ENCODE measurements around the gene HCN3.

DNA sequence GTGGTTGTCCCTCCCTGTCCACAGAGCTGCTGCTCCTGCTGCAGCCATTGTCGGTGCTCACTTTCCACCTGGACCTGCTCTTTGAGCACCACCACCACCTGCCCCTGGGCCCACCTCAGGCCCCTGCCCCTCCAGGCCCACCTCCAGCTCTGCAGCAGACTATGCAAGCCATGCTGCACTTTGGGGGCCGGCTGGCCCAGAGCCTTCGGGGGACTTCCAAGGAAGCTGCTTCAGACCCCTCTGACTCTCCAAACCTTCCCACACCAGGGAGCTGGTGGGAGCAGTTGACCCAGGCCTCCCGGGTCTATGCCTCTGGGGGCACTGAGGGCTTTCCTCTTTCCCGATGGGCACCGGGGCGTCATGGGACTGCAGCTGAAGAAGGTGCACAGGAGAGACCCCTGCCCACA lies 49.4 kb downstream of the HCN3 start:
- TF ChIP-seq, protein P1, sequence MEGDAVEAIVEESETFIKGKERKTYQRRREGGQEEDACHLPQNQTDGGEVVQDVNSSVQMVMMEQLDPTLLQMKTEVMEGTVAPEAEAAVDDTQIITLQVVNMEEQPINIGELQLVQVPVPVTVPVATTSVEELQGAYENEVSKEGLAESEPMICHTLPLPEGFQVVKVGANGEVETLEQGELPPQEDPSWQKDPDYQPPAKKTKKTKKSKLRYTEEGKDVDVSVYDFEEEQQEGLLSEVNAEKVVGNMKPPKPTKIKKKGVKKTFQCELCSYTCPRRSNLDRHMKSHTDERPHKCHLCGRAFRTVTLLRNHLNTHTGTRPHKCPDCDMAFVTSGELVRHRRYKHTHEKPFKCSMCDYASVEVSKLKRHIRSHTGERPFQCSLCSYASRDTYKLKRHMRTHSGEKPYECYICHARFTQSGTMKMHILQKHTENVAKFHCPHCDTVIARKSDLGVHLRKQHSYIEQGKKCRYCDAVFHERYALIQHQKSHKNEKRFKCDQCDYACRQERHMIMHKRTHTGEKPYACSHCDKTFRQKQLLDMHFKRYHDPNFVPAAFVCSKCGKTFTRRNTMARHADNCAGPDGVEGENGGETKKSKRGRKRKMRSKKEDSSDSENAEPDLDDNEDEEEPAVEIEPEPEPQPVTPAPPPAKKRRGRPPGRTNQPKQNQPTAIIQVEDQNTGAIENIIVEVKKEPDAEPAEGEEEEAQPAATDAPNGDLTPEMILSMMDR (IDR thresholded peaks at IDR 0.05): no peak
- no peak for TF ChIP-seq EP300 (IDR thresholded peaks at IDR 0.05)
- no peak for TF ChIP-seq POLR2A (IDR thresholded peaks at IDR 0.05)
